ENCODE measurements around the gene LMAN2L.

Gene LMAN2L

GRCh38 chr2:96703021-96703751 lies 36.7 kb downstream of the LMAN2L start:
- DNase-seq (ENCODE audit: low read depth): no peak

DNA sequence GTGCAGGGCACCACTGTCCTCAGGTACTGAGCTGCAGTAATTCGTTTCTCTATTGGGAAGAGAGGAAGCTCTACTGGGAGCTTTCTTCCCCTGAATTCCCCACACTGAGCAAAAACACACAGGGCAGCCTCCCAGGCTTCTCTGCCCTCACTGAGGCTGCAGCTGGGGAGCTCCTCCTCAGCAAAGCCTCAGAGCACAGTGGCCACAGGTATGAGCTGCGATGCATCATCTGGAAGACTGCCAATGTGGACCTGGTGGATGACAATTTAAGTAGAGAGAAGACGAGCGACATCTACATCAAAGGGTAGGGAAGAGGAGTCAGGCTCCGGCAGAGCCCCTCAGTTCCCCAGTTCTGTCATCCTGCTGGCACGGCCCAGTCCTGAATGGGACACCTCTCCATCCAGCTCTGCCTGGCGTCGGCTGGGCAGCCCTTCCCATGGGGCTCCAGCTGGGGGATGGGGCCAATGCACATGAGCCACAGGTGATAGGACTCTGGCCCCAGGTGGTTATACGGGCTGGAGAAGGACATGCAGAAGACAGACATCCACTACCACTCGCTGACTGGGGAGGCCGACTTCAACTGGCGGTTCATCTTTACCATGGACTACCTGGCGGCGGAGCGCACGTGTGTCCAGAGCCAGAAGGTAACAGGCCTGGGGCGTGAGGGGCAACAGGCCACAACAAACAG lies 37.6 kb downstream of the LMAN2L start:
- DNase-seq (ENCODE audit: low read depth): no peak

DNA sequence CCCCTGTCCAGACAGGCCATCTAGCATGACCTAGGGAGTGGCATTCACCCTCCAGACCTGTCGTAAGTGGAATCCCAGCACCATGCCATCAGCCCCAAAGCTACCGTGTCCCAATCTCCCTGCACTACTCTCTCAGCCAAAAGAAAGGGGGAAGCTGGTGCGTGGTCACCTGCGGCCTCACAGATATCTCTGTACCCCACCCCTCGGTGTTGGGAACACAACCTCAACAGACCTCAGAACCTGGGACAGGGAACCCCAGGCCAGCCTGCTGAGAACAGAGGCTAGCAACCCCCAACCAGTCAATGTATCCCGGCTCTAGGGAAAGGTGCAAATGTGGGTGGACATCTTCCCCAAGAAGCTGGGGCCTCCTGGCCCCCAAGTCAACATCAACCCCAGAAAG lies 38.2 kb downstream of the LMAN2L start:
- no peak for DNase-seq (ENCODE audit: low read depth)

GRCh38 chr2:96700086-96700485 lies 39.8 kb downstream of the LMAN2L start:
- DNase-seq (ENCODE audit: low read depth): no peak

DNA sequence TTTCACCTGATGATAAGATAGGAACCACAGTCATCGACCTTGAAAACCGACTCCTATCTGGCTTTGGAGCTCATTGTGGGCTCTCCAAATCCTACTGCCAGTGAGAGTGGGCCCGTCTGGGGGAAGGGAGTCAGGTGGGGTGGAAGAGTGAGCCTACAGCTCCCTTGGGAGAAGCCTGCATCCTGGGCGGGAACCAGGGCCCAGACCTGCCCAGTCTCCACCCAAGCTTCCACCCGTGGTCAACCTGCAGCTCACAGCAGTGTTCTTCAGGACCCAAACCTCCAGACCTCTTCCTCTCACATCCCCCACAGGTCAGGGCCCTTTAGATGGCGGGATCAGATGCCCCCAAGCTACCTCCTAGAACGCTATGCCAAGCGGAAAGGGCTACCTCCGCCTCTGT lies 40.2 kb downstream of the LMAN2L start:
- no peak for DNase-seq (ENCODE audit: low read depth)

- no peak for DNase-seq (ENCODE audit: low read depth)
Observed at GRCh38 chr2:96699021-96699420, 40.8 kb downstream of the LMAN2L start.

DNA sequence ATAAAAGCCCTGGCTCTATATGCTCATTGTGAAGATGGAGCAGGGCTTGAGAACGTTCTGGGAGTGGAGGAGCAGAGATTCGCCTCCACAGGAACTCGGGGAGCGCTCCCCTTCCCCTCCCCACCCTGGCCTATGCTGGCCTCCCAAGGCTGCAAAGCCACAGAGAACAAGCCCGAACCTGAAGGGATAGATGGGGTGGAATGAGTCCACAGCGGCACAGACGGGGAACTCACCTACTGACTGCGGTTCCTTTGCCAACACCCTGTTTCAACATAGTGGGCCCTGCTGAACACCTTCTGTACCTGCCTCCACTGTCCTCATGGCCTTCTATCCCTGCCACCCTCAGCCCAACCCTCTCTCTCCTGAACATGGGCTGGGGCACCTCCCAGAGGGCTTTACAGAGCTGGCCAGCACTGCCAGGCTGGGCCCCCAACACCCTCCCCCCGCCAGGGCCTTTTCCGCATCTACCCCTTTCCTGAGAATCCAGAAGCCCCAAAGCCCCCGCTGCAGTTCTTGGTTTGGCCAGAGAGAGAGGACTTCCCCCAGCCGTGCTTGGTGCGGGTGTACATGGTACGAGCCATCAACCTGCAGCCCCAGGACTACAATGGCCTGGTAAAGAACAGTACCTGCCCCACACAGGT lies 41.5 kb downstream of the LMAN2L start:
- no peak for DNase-seq (ENCODE audit: low read depth)

GRCh38 chr2:96697476-96697875 lies 42.4 kb downstream of the LMAN2L start:
- no peak for DNase-seq (ENCODE audit: low read depth)

DNA sequence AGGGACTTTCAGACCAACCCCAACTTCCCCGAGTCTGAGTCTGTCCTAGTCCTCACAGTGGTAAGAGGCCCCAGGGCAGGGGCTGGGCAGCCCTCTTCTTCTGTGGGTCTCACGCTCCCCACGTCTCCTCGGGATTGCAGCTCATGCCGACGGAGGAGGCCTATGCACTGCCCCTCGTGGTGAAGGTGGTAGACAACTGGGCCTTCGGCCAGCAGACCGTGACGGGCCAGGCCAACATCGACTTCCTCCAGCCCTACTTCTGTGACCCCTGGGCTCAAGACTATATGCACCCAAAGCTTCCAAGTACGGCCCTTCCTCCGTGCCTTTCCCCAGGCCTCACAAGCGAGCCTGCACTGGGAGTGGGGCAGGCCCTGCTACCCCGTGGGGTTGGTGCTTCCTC lies 44.3 kb downstream of the LMAN2L start:
- DNase-seq (ENCODE audit: low read depth): no peak

DNA sequence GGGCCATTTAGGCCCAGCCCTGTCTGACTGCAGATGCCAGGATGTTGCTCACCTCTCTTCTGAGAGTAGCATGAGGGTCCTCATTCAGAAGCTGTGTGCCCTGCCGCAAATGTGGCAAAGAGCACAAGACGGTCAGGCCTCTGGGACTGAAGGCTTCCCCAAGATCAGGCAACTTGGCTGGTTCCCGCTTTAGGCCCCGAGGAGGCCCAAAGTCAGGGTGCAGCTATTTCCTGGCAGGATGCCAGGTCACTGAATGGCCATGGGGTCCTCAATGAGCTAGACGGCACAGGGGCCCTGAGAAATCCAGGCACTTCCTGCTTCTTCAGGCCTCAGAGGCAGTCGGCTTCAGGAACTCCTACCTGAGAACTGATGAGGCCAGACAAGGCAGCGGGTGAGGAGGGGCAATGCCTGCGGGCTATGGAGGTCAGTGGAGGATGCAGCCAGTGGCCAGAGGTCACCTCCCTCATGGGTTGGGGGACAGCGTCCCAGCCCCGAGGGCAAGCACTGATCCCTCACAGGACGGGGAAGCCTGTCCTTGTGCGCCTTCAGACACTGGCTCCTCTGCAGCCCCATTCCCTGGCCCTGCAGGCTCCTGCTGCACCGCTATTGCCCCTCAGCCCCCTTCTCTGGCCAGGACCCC lies 44.9 kb downstream of the LMAN2L start:
- DNase-seq (ENCODE audit: low read depth): no peak

- no peak for DNase-seq (ENCODE audit: low read depth)
Observed at GRCh38 chr2:96694279-96694678, 45.6 kb downstream of the LMAN2L start.

DNA sequence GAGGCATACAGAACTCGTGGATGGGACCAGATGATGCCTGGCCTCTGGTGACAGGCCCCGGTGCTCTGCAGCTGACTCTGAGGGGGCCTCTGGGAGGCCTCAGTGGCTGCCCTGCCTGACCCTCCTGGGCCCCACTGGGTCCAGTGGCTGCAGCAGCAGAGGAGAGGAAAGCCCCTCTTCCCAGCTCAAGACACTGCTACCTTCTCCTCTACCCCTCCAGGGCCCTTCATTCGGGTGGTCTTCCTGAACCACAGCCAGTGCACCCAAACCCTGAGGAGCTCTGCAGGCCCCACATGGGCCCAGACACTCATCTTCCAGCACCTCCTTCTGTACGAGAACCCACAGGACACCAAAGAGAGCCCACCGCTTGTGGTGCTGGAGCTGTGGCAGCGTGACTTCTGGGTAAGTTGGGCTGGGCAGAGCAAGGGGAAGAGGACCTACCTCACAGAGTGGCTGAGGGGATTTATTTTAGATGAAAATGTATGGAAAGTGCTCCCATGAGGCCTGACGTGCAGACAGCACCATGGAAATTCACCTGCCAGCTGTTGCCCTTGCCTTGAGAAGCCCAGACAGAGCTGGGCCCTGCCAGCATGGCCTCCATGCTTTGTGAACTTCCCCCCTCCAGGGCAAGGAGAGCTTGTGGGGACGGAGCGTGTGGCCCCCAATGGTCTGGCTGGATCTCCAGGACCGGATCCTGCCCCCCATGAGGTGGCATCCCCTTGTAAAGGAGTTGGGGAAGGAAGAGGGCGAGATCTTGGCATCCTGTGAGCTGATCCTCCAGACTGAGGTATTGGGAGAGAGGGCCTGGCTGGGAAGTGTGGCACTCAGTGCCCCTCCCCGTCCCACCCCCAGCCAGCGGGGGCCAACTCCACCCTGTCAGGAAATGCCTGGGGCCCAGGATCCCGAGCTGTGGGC lies 46.3 kb downstream of the LMAN2L start:
- no peak for DNase-seq (ENCODE audit: low read depth)

GRCh38 chr2:96692094-96692971 lies 47.5 kb downstream of the LMAN2L start:
- DNase-seq (ENCODE audit: low read depth): no peak

GRCh38 chr2:96691022-96691612 lies 48.7 kb downstream of the LMAN2L start:
- no peak for DNase-seq (ENCODE audit: low read depth)

- no peak for DNase-seq (ENCODE audit: low read depth)
Observed at GRCh38 chr2:96690306-96691021, 49.4 kb downstream of the LMAN2L start.

GRCh38 chr2:96689431-96689991 lies 50.4 kb downstream of the LMAN2L start:
- no peak for DNase-seq (ENCODE audit: low read depth)

DNA sequence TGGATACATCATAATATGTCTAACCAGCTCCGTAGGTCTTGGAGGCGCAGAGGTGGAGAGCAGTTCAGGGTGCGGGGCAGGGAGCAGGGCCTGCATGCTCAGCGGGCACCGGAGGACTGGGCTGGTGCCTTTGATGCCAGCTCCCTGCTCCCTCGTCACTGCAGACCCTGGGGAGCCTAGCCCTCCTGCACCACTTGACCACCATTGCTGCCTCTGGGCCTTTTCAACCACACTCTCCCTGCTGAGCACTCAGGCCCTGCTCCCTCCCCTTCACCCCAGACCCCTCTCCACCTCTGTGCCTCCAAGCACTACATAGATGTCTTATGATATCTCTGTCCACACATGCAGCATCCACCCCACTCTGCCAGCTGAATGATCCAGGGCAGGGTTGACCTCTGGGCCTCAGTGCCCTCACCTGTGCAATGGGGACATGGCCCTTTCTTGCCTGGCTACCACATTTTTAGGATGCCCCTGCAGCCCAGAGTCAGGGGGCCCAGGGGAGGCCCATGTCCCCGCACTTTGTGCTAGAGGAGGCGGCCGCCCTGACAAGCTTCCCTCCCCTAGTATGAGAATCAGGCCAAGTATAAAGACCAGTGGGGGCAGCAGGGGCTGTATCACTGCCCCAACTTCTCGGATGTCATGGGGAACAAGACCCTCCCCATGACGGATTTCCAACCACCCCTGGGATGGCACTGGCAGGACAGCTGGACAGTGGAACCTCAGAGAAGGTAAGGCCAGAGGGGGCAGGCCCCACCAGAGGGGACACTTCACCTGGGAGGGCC lies 51.0 kb downstream of the LMAN2L start:
- no peak for DNase-seq (ENCODE audit: low read depth)

Measured in stimulated activated CD8-positive, alpha-beta memory T cell treated with anti-CD3 and anti-CD28 coated beads, Interleukin-15, amount 100 ng/mL, for 1 hour (primary cell).